ENCODE measurements around the gene PTPRT. TPM values are rescaled to one million over a fixed set of nuclear protein-coding genes. Genes with fewer than 3 reads are reported as not detected.

PTPRT gene
- total and polyA plus RNA-seq, 10 of the 15 experiments (the other 5 are each of a cell fraction or from before 2014, with no cell fraction given), result not detected

DNA sequence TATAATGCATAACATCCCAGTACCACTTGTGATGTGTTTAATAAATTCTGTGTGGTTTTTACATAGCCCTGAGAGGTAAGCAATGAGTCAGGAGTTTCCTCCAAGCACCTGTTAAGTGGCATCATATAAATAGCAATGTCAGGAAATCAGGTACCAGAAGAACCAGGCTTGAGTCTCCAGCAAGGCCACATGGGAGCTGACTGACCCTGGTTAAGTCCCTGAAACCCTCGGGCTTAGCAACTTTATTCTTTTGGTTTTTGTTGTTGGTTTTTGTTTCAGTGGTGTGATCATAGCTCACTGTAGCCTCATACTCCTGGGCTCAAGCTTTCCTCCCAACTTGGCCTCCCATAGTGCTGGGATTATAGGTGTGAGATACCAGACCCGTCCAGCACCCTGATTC is 70.0 kb downstream of the PTPRT start:
- Histone ChIP-seq H3K79me2 (ENCODE audit: control insufficient read depth, insufficient read depth, low read length) (no peaks in the 10 kb centered on the region), H3K9ac (ENCODE audit: control insufficient read depth, insufficient read depth, low read length) (no peak overlapping the region), H3K27ac (ENCODE audit: control insufficient read depth, insufficient read depth) (no peak overlapping the region), H3K27me3 (replicated peaks in 1 of 2; ENCODE audit: control insufficient read depth in 2 of 2, insufficient read depth in 2 of 2, low read length in 1 of 2) (no peaks in the 10 kb centered on the region), H3K4me3 (no peak overlapping the region), H3K4me1 (ENCODE audit: control insufficient read depth, insufficient read depth, low read length) (no peaks in the 10 kb centered on the region), H3K4me2 (ENCODE audit: control insufficient read depth, insufficient read depth) (no peak overlapping the region), H2AFZ (ENCODE audit: control insufficient read depth, low read depth, low read length) (no peak overlapping the region), H4K20me1 (ENCODE audit: control insufficient read depth, insufficient read depth) (no peaks in the 10 kb centered on the region), H3K36me3 (ENCODE audit: control insufficient read depth in 2 of 2, insufficient read depth in 2 of 2, low read length in 1 of 2) (no peaks in the 10 kb centered on the region), H3K9me3 (replicated peaks; ENCODE audit: control insufficient read depth, insufficient read depth, low read length) (no peaks in the 10 kb centered on the region)
- ChIA-PET SMC1A (ENCODE audit: uncharacterized antibody, unreplicated experiment) (no interaction called here), POLR2A (no interaction called here), RAD21 (ENCODE audit: unreplicated experiment) (no interaction called here), CTCF (no interaction called here)
- TF ChIP-seq, protein P1, sequence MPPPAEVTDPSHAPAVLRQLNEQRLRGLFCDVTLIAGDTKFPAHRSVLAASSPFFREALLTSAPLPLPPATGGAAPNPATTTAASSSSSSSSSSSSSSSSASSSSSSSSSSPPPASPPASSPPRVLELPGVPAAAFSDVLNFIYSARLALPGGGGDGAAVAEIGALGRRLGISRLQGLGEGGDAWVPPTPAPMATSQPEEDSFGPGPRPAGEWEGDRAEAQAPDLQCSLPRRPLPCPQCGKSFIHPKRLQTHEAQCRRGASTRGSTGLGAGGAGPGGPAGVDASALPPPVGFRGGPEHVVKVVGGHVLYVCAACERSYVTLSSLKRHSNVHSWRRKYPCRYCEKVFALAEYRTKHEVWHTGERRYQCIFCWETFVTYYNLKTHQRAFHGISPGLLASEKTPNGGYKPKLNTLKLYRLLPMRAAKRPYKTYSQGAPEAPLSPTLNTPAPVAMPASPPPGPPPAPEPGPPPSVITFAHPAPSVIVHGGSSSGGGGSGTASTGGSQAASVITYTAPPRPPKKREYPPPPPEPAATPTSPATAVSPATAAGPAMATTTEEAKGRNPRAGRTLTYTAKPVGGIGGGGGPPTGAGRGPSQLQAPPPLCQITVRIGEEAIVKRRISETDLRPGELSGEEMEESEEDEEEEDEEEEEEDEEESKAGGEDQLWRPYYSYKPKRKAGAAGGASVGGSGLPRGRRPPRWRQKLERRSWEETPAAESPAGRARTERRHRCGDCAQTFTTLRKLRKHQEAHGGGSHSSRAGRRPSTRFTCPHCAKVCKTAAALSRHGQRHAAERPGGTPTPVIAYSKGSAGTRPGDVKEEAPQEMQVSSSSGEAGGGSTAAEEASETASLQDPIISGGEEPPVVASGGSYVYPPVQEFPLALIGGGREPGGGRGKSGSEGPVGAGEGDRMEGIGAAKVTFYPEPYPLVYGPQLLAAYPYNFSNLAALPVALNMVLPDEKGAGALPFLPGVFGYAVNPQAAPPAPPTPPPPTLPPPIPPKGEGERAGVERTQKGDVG (CRISPR knock-in tag; IDR thresholded peaks at IDR 0.05), result no peak
- TF ChIP-seq MEF2A (IDR thresholded peaks at IDR 0.05; ENCODE audit: insufficient read depth, low read depth, low read length), result no peak
- TF ChIP-seq MTA3 (IDR thresholded peaks at IDR 0.05; ENCODE audit: borderline replicate concordance, low read length), result no peak
- in situ Hi-C loops (cut with MboI), result no loop called here
- DNase-seq (ENCODE audit: low read depth, low spot score), result no peak
- BruUV-seq (replicated peaks), result no TSS peak
- ATAC-seq, result no peak
- intact Hi-C loops (cut with micrococcal nuclease; ENCODE audit: unreplicated experiment), result no loop called here
- WGBS (ENCODE audit: insufficient coverage, insufficient replicate concordance, low lambda C conversion rate, missing lambda C conversion rate), result 10% methylated on average over 2 of the region's 2 CpGs
- FAIRE-seq, result no peak

DNA sequence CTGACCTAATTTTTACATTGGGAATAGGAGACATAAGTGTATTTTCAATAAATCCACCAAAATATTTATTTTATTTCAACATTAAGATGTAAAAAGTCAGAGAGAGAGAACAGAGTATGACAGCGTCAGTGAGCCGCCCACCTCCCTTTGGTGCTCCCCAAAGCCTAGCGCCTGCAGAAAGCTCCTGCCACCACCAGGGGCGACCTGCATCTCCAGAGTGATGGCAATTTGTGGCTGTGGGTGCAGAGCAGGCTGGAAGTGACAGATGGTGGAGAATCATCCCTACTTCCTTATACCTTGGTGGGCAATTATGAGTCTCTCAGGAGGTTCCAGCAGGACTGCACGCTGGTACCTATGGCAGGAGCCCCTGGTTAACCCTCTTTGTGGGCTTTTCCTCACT is 87.3 kb downstream of the PTPRT start:
- Histone ChIP-seq H3K9ac (ENCODE audit: control insufficient read depth, insufficient read depth, low read length) (no peak overlapping the region), H3K4me2 (ENCODE audit: control insufficient read depth, insufficient read depth) (no peak overlapping the region), H3K79me2 (ENCODE audit: control insufficient read depth, insufficient read depth, low read length) (no peaks in the 10 kb centered on the region), H3K27ac (ENCODE audit: control insufficient read depth, insufficient read depth) (no peak overlapping the region), H3K9me3 (replicated peaks; ENCODE audit: control insufficient read depth, insufficient read depth, low read length) (no peaks in the 10 kb centered on the region), H3K4me3 (no peak overlapping the region), H3K36me3 (ENCODE audit: control insufficient read depth in 2 of 2, insufficient read depth in 2 of 2, low read length in 1 of 2) (no peaks in the 10 kb centered on the region), H3K4me1 (ENCODE audit: control insufficient read depth, insufficient read depth, low read length) (no peaks in the 10 kb centered on the region), H2AFZ (ENCODE audit: control insufficient read depth, low read depth, low read length) (no peak overlapping the region), H3K27me3 (replicated peaks in 1 of 2; ENCODE audit: control insufficient read depth in 2 of 2, insufficient read depth in 2 of 2, low read length in 1 of 2) (no peaks in the 10 kb centered on the region), H4K20me1 (ENCODE audit: control insufficient read depth, insufficient read depth) (no peaks in the 10 kb centered on the region)
- in situ Hi-C loops (cut with MboI) (no loop called here), intact Hi-C loops (cut with micrococcal nuclease; ENCODE audit: unreplicated experiment) (no loop called here)
- ATAC-seq (no peak), DNase-seq (ENCODE audit: low read depth, low spot score) (no peak), FAIRE-seq (no peak)
- ChIA-PET POLR2A (no interaction called here), CTCF (no interaction called here), SMC1A (ENCODE audit: uncharacterized antibody, unreplicated experiment) (no interaction called here), RAD21 (ENCODE audit: unreplicated experiment) (no interaction called here)
- WGBS (ENCODE audit: insufficient coverage, insufficient replicate concordance, low lambda C conversion rate, missing lambda C conversion rate), result 40% methylated on average over 5 of the region's 5 CpGs
- BruUV-seq (replicated peaks), result no TSS peak
- TF ChIP-seq, protein P2, sequence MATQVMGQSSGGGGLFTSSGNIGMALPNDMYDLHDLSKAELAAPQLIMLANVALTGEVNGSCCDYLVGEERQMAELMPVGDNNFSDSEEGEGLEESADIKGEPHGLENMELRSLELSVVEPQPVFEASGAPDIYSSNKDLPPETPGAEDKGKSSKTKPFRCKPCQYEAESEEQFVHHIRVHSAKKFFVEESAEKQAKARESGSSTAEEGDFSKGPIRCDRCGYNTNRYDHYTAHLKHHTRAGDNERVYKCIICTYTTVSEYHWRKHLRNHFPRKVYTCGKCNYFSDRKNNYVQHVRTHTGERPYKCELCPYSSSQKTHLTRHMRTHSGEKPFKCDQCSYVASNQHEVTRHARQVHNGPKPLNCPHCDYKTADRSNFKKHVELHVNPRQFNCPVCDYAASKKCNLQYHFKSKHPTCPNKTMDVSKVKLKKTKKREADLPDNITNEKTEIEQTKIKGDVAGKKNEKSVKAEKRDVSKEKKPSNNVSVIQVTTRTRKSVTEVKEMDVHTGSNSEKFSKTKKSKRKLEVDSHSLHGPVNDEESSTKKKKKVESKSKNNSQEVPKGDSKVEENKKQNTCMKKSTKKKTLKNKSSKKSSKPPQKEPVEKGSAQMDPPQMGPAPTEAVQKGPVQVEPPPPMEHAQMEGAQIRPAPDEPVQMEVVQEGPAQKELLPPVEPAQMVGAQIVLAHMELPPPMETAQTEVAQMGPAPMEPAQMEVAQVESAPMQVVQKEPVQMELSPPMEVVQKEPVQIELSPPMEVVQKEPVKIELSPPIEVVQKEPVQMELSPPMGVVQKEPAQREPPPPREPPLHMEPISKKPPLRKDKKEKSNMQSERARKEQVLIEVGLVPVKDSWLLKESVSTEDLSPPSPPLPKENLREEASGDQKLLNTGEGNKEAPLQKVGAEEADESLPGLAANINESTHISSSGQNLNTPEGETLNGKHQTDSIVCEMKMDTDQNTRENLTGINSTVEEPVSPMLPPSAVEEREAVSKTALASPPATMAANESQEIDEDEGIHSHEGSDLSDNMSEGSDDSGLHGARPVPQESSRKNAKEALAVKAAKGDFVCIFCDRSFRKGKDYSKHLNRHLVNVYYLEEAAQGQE (IDR thresholded peaks at IDR 0.05; ENCODE audit: low read depth, low read length), result no peak
- TF ChIP-seq, protein P3, sequence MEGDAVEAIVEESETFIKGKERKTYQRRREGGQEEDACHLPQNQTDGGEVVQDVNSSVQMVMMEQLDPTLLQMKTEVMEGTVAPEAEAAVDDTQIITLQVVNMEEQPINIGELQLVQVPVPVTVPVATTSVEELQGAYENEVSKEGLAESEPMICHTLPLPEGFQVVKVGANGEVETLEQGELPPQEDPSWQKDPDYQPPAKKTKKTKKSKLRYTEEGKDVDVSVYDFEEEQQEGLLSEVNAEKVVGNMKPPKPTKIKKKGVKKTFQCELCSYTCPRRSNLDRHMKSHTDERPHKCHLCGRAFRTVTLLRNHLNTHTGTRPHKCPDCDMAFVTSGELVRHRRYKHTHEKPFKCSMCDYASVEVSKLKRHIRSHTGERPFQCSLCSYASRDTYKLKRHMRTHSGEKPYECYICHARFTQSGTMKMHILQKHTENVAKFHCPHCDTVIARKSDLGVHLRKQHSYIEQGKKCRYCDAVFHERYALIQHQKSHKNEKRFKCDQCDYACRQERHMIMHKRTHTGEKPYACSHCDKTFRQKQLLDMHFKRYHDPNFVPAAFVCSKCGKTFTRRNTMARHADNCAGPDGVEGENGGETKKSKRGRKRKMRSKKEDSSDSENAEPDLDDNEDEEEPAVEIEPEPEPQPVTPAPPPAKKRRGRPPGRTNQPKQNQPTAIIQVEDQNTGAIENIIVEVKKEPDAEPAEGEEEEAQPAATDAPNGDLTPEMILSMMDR (IDR thresholded peaks at IDR 0.05 in 2 of 3, conservative IDR thresholded peaks at IDR 0.05 in 1 of 3; ENCODE audit: control insufficient read depth in 2 of 3, extremely low read depth in 1 of 3, insufficient read depth in 1 of 3, low read depth in 3 of 3, low read length in 3 of 3), result peak in 2 of 3 experiments; percentile 30; a peak in 3 of 6 replicates
